ENCODE results near the gene APOOL.

APOOL gene

DNA sequence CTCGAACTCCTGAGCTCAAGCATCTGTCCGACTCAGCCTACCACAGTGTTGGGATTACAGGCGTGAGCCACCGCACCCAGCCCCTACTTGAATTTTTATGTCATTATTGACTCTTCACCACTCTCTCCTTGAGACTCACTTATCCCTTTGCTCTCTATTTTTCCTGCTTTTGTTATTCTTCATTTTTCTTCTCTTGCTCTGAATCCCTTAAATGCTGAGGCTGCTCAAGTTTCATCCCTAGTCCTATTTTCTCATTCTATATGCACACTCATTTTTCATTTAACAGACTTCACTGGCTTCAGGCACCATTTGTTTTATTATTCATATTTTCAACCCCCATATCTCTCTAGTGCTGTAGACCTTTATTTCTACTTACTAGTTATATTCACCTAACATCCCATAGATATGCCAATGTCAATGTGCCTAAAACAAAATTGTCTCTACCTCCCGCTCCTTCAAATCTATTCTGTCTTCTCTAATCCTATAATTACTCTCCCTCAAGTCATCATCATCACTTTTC is 85.7 kb downstream of the APOOL start:
- DNase-seq = no peak

- DNase-seq = no peak
Observed at GRCh38 chrX:85107407-85107806, 103.7 kb downstream of the APOOL start.

- no peak for DNase-seq
Observed at GRCh38 chrX:85108165-85108564, 104.5 kb downstream of the APOOL start.

- no peak for DNase-seq
Observed at GRCh38 chrX:85109235-85109634, 105.6 kb downstream of the APOOL start.

DNA sequence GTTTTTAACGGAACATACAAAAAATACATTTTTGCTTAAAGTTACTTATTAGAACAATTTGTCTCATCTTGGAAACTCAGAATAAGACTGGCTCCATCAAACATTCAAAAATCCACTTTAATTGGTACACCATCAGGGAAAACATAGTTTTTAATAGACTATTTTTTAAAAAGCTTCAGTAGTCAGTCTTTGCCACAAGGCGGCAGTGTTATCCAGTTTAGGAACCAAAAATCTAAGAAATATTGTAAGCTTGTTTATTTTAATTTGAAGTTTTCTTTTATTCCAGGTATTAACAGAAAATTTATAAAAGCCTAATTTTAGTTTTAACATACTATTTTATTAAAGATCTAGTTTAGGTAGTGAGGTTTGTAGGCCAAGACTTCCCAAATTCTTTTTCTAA is 107.7 kb downstream of the APOOL start:
- DNase-seq = no peak

DNA sequence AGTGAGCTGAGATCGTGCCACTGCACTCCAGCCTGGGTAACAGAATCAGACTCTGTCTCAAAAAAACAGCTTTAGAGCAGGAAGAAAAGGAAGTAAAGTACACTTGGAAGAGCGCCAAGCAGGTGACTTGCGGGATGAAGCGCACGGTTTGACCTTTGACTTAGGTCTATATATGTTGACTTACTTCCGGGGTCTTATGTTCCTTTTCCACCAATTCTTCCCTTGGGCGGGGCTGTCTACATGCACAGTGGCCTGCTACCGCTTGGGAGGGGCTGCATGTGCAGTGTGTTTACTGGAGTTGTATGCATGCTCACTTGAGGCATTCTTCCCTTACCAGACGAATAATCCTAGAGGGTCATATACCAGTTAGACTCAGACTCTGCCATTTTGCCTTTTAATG is 108.6 kb downstream of the APOOL start:
- no peak for DNase-seq

DNA sequence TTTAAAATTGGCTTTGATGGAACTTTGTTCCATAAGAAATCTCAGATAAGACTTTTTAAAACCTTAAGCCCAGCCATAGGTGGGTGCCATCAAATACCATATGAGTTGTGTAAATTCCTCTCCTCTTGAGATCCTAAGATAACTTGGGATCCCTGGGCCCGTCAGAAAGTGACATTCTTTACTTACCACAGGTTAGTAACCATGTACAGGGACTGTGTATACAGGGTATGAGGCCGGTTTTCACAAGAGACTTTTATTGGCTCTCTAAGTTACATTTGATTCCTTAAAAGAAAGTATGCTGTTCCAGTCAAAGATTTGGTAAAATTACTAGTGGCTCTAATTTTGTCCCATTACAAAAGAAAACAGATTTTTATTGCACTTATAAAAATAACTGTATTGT is 110.1 kb downstream of the APOOL start:
- DNase-seq = no peak

- no peak for DNase-seq
Observed at GRCh38 chrX:85114171-85114570, 110.5 kb downstream of the APOOL start.

DNA sequence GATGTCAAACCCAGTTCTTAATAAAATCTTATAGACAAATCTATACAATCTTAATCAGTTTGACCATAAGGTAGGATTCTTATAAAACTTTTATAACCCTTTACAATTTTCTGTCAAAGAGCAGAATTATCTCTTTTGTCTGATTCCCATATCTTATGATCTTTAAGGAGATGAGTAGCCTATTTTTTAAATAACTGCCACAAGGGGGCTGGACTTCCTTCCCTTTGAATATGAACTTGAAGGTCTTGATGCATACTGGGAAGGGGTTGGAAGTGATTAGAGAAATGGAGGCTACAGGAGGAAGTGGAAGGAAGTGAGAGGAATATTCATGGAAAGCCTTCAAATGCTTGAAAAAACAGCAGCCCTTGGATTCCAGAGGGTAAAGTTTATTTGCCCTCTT is 111.1 kb downstream of the APOOL start:
- DNase-seq = no peak

GRCh38 chrX:85115252-85115651 is 111.6 kb downstream of the APOOL start:
- DNase-seq = no peak

GRCh38 chrX:85136409-85136808 is 132.7 kb downstream of the APOOL start:
- DNase-seq = no peak

- DNase-seq = no peak
Observed at GRCh38 chrX:85139422-85139821, 135.7 kb downstream of the APOOL start.

DNA sequence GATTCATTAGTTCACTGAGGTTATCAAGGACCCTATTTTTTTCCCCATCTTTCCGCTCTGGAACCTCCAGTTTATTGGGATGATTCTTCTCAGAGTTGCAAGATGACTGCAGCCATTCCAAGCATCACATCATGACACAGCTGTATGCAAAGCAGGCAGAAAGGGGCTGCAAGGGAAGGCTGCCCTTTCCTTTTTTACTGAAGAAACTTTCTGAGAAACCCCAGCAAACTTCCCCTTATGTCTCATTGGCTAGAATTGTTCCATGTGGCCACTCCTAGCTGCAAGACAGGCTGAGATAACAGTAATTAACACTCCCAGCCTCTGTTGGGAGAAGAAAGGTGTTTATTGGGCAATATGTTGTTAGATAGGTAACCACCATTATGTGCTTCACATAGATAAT is 137.3 kb downstream of the APOOL start:
- no peak for DNase-seq
